Measurements from ENCODE around the gene STAT5B. TPM values are rescaled to one million over a fixed set of nuclear protein-coding genes. Genes with fewer than 3 reads are reported as not detected.

The STAT5B gene
- total RNA-seq, 1 donor from 2014 or later = 26.3 TPM

DNA sequence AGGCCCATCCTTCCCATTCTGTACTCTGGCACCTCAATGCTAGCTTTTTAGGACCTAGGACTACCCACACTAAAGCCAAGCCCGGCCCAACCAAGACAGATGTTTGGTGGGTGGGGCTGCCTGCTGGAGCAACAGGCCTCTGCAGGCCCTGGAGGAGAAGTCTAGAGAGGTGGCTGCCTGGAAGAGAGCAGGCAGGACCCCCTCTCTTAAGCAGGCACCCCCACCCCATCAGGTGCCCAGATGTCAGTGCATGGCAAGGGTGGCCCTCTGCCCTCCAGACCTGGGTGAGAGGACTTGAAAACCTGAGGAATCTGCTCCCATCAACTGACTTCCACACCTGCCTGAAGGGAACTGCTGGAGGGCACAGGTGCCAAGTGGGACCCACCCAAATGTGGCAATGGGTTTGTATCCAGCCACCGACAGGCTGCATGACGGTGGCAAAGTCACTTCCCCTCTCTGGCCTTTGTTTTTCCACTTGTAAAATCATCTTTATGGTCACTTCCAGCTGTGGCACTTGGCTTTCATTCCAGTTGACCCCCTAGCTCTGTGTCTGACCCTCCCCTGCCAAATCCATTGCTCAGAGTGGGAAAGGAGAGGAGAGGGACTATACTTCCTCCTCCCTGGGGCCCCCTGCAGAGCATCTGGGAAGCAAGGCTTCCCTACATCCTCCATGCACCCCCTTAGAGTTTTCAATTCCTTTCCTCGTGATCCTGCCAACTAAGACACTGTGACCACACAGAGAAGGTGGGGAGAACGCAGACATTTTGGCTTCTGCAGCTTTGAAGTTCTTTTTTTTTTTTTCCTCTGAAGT lies 10.4 kb upstream of the STAT5B start:
- ATAC-seq = no peak
- DNase-seq (ENCODE audit: low spot score) = peak; percentile 45

DNA sequence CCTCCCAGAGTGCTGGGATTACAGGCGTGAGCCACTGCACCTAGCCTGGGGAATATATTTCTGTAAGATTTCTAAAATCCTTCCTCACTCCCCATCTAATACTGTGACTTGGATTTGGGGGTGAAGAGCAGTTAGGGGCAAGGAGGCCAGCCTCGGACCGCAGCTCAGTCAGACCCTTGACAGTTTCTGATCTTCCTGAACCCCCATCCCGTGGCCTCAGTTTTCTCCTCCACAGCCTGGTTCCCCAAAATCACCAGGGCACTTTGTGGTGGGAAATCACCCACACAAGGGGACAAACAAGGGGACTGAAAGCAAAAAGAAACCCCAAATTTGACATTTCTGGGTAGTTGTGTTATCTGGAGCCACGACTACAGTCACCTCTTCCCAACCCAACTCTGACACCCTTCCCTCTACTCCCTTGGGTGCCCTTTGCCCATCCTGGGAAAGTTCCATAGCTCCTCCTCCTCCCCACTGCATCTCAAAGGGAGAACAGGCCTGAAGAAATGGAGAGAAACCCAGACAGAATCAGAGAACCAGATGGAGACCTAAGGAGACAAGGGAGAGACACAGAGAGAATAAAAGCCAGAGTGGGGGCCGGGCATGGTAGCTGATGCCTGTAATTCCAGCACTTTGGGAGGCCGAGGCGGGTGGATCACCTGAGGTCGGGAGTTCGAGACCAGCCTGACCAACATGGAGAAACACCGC lies 9.3 kb upstream of the STAT5B start:
- DNase-seq (ENCODE audit: low spot score) (peak; percentile 31), ATAC-seq (no peak)

DNA sequence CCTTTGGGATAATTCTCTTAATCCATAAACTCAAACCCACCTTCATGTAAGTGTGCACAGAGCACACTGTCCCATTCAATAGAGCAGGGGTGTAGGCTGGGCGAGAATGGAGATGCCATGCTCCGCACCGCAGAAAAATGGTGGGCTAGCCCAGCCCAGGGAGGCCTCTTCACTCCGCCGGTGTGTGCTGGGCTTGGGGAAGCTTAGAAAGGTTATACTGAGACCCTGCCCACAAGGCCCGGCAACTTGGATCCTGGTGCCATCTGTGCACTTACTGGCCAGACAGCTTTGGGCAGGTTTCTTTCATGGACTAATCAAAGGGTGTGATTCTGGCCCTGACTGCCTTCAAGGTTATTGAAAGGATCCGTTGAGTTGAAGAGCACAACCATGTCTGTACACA lies 8.4 kb upstream of the STAT5B start:
- DNase-seq (ENCODE audit: low spot score) = peak; percentile 33
- no peak for ATAC-seq

DNA sequence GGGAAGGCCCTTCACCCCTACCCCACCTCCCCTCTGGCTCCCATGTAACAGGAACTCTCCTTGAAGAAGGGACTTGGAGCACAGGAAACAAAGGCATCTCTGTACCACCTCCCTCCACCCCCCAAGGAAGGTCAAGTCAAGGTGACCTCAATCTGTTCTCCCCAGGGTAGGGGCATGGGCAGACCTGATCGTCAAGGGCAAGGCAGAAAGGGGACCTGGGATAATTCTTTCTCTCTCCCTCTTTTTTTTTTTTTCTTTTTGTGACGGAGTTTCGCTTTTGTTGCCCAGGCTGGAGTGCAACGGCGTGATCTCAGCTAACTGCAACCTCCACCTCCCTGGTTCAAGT lies 7.8 kb upstream of the STAT5B start:
- no peak for ATAC-seq
- DNase-seq (ENCODE audit: low spot score) = no peak

DNA sequence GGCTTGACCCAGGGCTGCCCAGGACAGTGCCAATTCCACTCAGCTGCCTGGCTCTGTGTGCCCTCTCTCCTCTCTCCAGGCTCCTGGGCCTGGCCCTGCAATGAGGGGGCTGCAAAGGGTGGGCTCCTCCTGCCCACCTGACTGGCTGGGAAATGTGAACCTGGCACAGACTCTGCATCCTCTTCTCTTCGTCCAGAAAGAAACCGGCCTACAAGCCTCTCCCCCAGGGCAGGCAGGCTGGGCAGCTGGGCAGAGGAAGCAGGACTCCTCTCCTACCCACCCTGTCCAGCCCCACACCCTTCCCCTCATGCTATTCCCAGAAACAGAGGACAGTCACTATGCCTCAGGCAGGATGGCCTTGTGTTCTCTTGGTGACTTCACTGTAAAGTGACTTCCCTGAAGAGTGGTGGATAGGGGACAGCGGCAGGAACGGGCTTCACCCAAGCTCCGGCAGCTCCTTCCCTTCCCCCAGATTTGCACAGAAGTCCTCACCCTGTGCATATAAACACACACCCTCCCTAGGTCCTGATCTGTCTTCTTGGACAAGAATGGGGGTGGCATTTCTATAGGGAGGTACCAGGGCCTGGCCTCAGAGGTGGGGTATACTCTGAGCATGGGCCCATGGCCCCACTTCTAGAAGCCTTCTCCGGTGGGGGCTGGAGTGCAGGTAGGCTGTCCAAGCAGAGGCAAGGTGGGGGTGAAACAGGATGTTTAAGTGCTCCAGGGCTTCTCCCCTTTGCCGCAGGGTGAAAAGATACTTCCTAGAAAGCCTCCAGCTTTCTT lies 7.2 kb upstream of the STAT5B start:
- ATAC-seq (no peak), DNase-seq (ENCODE audit: low spot score) (peak; percentile 40)

DNA sequence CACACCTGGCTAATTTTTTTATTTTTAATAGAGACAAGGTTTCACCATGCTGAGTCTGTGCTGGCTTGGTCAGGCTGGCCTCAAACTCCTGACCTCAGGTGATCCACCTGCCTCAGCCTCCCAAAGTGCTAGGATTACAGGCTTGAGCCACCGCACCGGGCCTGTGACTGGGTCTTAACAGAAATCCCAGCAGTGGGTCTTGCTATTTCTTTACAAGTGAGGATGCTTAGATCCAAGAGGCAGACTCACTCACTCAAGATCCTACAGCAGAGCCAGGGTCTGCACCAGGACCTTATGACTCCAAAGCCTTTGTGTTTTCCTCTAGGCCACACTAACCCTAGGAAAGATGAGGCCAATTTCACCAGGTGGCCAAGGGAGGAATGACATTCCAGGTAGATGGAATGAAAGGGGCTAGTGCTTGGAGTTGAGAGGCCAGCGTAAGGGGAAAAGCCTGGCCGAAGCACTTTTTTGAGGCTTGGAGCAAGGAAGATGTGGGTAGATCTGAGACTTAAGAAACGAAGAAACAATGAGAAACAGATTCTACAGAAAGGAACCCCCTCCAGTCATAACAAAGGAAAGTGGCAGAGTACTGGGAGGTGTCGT lies 6.4 kb upstream of the STAT5B start:
- DNase-seq (ENCODE audit: low spot score) = peak; percentile 29
- no peak for ATAC-seq

DNA sequence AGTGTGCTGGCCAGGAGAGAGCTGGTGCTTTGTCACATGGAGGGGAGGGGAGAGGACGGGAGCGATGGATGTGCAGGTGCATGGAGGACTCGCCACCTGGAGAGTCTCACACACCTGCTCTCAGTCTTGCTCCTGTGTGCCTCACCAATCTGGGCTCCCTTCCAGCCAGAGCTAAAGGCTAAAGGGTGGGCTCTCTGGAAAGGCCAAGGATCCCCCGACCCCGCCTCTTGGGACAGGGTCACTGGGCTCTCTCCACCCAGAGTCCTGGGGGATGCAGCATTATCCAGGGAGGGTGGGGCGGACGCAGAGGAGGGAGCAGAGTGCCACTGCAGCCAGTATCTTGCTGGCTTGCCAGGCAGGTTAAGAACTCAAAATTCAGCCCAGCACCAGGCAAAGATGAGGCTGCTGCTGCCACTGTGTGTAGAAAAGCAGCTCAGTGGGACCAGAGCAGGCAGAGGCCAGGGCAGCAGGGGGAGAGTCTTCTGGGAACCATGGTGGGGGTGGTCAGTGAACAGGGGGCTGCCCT lies 5.4 kb upstream of the STAT5B start:
- DNase-seq (ENCODE audit: low spot score) = peak; percentile 42
- no peak for ATAC-seq

DNA sequence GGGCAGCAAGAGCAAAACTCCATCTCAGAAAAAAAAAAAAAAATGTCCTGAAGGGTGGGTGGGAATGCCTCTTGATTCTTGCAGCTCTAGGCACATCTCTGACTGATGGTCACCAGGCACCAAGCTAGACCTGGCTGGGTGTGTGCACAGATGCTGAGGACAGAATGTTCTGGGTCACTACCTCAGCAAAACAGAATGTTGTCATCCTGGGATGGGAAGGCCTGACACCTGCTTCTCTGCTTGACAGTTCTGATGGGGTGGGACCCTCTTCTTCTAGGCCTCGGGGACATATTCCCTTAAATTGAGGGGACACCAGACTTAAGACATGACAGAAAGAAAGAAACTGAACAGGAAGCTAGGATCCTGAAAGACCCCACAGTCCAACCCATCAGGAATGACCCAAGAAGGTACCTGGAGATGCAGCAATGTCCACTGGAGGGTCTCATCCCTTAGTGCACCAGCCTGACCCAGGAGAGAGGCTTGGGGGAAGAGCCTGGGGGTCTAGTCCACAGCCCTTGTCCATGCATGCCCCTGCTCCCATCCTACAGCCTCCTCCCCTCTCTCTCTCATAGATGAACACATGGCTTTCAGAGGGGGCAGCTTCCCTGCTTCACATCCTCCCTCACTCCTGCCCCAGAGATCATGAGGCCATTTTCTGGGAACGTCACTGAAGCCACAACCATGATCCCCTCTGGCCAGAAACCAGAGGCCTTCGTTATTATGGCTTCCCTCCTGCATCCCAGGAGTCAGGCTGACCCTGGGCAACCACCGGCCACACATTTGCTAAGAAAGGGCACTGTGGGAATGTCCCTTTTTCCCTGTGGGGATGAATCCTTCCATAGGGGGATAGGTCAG lies 3.8 kb upstream of the STAT5B start:
- DNase-seq (ENCODE audit: low spot score) = peak; percentile 40
- no peak for ATAC-seq

DNA sequence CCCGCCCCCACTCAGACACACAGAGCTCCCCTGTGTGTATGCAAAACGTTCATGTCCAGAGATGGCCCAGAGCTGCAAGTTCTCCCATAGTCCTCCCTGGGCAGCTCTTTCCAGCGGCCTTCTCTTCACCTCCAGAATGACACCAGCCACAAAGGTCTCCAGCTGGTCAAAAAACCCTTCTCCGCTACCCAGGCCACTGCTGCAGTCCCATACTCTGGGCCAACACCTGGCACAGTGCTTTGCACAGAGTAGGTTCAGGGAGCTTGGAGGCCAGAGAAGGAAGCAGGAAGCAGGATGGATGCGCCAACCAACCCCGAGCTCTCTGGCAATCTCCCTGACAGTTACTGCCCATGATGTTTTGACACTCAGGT lies 1.1 kb upstream of the STAT5B start:
- DNase-seq (ENCODE audit: low spot score) = no peak
- ATAC-seq = peak; percentile 43

DNA sequence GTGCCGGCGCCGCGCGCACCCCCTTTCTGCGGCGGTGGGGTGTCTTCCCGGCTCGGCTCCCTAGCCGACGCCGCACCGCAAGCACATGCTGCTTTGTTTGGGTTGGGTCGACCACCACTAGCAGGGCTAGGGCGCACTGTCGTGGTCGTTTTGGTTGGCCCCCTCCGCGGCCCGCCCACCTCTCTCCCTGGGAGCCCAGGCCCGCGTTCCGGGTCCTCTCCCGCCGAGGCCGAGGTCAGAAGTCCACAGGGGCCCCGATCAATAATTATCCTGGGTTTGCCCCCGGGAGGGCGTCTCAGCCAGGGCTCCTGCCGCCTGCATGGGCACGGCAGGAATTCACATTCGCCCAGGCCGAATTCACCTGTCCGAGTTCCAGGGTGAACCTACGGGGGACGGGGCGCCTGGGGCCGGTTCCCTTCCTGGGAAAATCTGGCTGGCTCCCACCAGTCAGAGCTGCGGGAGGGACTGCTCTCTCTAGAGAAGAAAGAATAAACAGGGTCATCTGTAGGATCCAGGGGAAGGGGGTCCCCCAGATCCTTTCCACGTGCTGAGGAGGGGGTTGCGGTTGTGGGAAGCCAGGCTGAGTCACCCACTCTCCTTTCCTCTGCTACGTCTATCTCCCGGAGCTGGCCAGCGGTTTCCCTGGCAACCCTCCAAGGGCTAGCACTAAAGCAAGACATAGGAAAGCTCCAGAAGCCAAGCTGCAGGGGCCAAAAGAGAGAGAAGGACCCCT lies 584 bp upstream of the STAT5B start:
- ATAC-seq (peak; percentile 70), DNase-seq (ENCODE audit: low spot score) (peak; percentile 78)

DNA sequence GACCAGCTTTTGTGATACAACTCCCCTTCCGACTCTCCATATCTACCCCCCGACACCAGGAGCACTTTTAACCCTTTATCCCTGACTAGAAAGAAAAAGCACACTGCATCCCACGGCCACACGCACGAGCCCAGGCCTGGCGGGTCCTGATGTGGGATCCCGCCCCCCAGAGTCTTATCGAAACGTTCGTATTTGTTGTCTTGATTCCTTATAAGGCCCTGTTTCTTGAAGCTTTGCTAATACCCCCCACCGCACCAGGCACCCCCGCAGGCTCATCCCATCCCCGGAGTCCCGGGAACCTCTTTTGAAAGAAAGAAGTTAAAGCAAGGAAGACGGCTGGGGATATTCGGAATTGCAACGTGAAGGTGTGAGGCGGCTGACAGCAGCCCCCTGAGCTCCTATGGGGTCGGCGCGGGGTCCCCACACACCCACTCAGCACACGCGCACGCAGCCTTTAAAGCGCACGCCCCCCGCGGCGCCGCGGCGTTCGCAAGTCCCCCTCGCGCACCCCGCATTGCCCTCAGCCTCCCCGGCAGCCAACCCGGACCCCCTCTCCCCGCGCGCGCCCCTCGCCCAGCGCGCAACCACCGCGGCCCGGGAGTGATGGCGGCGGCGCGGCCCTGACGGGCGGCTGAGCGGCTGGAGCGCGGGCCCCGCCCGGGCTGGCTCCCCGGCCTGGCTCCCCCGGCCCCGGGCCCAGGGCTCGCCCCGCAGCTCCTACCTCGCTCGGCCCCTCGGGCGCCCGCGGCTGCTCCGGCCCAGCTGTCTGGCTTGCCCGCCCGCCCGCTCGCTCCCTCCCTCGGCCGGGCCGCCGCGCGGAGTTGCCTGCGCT lies 448 bp downstream of the STAT5B start:
- peak; percentile 53 for ATAC-seq
- DNase-seq (ENCODE audit: low spot score) = no peak

DNA sequence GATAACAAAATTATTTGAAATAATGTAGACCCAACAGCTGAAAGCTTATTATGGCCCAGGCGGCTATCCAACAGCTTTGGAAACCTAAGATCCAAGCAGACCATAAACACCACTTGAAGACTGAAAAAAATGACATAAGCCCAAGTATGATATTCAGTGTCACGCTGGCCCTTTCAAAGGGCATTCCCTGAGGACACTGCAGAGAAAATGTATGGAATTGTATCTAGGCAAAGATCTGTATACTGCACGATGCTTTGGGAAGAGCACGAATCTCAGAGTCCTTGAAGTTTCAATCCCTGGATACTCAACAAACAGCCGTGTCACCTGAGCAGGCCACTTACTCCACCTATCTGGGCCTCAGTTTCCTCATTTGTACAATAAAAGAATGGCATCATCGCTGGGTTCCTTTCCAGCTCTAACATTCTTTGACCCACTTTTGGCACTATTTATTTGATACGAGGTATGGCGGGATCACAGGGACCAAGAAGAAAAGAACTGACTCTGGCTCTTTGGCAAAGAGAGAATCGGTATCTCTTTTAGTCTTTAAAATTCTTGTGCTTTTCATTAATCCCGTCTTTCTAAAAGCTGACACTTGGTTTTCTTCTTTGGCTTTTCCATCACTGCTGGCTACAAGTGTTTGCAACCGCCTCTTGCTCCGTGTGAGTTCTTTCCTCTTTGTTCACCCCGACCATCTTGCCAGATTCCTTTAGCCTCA lies 1.2 kb downstream of the STAT5B start:
- no peak for ATAC-seq
- DNase-seq (ENCODE audit: low spot score) = no peak

DNA sequence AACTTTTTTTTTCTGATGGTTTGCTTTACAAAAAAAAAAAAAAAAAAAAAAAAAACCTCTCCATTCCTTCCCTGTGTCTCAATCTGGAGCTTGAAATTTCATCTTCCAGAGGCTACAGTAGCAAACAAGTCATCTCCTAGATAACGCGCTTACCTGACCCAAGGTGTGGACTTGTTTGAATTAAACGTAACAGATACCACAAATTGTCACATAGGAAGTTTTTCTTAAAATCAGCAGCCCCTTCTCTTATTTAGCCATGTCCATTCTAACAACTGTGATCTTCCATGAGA lies 2.0 kb downstream of the STAT5B start:
- DNase-seq (ENCODE audit: low spot score) (no peak), ATAC-seq (no peak)

DNA sequence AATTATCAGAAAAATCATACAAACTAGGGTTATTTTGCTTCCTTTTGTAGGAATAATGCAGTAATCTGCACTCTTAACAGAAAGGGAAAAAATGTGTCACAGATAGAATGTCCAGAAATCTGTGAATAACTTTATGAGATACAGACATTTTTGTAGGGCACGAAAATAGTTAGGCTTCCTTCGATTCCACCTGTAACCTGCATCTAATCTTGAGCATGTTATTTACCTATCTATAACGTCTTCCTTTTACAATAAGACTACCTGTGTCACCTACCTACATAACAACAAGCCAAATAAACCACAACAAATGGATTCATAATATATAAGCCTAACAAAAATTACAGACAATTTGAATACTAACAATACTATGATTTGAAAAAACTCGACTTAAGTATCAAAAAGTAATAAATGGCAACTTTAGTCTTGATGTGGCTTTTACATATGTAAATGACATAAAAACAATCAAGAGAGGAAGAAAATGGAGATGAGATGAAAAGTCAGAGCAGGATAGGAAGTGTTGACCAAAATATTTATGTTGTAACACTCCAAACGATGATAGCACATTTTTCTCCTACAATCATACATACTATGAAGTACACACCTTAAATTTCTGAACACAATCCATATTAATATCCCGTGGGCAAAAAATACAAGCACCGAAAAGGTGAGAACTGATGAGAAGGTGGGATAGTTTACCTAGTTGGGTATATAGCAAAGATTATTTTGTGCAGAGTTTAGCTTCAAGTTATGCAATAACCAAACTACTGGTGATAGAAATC lies 2.5 kb downstream of the STAT5B start:
- DNase-seq (ENCODE audit: low spot score) (no peak), ATAC-seq (no peak)

DNA sequence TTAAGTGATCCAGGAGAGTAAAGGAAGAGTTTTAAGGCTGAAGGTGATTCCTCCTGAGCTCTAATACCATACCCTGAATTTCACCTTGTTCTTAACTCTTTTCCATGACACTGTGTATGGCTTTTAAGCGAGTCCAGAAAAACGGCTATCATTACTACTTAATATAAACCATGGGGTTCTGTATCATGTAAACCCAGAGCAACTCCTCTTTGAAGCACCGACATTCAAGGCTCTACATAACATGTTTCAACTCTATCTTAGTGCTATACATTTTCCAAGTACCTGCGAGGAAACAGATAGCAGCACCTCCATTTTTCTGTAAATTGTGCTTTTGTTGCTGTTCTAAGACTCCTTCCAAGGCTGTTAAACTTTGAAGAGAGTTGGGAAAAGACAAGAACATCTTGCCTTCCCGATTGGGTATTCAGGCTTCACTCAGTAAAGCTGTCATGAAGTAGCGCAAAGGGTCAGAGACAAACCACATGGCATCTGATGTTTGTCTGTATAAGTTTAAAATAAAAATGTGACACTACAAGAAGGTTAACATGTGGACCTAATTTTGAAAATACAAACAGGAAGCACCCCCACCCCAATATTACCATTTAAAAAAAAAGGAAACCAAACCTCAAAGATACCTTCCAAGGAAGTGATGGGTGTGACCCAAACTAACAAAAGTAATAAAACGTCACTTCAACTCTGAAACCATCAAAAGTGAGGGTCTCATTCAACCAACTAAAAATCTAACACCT lies 3.9 kb downstream of the STAT5B start:
- DNase-seq (ENCODE audit: low spot score) (no peak), ATAC-seq (no peak)

DNA sequence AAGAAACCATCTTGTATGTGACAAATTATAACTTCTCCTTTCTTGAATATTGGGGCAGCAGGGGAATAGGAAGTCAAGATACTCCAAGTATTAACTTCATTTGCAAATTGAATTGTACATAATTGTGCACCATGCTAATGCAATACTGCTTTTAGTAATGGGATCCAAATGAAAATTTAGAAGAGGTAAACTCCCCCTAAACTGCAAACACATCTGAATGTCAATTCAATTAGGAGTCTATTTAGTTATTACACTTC lies 4.5 kb downstream of the STAT5B start:
- no peak for ATAC-seq
- DNase-seq (ENCODE audit: low spot score) = no peak
